Dendritic cell treated with granulocyte-macrophage colony-stimulating factor and Interleukin-4, amounts not matched to agents 40 ng/mL and 50 ng/mL, for 4 days (primary cell): Measurements from ENCODE around the gene HNRNPDL.
"Not testable (repeated sequence)": the region's sequence is repeated elsewhere in the genome, so short reads cannot be mapped to it uniquely, and the experiment has no call there.

ENCODE experiments used
- H3K27ac Mint-ChIP-seq: one replicate; pipeline ENCODE4 v1.8.0; 2022; ENCODE audit warnings: mild to moderate bottlenecking, mixed read lengths
- H3K27me3 Mint-ChIP-seq: one replicate; pipeline ENCODE4 v1.8.0; 2022; ENCODE audit warnings: mild to moderate bottlenecking, mixed read lengths
- H3K36me3 Mint-ChIP-seq: one replicate; pipeline ENCODE4 v1.8.0; 2022; ENCODE audit warnings: low read depth, mixed read lengths
- H3K4me1 Mint-ChIP-seq: one replicate; pipeline ENCODE4 v1.8.0; 2022; ENCODE audit warnings: low read depth, mixed read lengths
- H3K4me3 Mint-ChIP-seq: one replicate; pipeline ENCODE4 v1.8.0; 2022; ENCODE audit warnings: mild to moderate bottlenecking, moderate library complexity, mixed read lengths
- H3K9me3 Mint-ChIP-seq: one replicate; pipeline ENCODE4 v1.8.0; 2022; ENCODE audit warnings: mixed read lengths
- intact Hi-C: fragments of 100-400 bp; cut with micrococcal nuclease; formaldehyde crosslinking; loops from one replicate; pipeline ENCODE4 v1.15.0; 2022

The HNRNPDL gene

DNA sequence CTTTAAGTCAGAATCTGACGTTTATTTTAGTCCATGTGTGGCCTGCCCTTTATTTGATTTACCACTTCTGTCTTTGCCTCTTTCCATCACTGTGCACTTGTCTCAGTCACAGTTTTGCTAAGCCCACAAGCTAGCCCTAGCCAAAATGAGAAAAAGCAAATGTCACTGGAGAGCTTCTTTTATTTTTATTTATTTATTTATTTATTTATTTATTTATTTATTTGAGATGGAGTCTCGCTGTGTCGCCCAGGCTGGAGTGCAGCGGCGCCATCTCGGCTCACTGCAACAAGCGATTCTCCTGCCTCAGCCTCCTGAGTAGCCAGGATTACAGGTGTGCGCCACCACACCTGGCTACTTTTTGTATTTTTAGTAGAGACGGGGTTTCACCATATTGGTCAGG, 40.2 kb downstream of the HNRNPDL start:
- H3K27me3 Mint-ChIP-seq, H3K9me3 Mint-ChIP-seq, H3K4me3 Mint-ChIP-seq, H3K27ac Mint-ChIP-seq, intact Hi-C loops, H3K36me3 Mint-ChIP-seq, H3K4me1 Mint-ChIP-seq: not testable (repeated sequence)

GRCh38 chr4:82388405-82388804, 41.9 kb downstream of the HNRNPDL start:
- Mint-ChIP-seq H3K36me3 (no peaks in the 10 kb centered on the region), H3K9me3 (no peaks in the 10 kb centered on the region), H3K27ac (no peak overlapping the region), H3K4me1 (no peaks in the 10 kb centered on the region), H3K27me3 (no peaks in the 10 kb centered on the region), H3K4me3 (no peak overlapping the region)
- intact Hi-C loops = no loop called here

GRCh38 chr4:82386312-82386711, 44.0 kb downstream of the HNRNPDL start:
- H3K4me3 Mint-ChIP-seq, H3K27me3 Mint-ChIP-seq, H3K36me3 Mint-ChIP-seq, H3K9me3 Mint-ChIP-seq, H3K27ac Mint-ChIP-seq, intact Hi-C loops, H3K4me1 Mint-ChIP-seq: not testable (repeated sequence)

- intact Hi-C loops = no loop called here
- peaks cover 11% of the 10 kb centered on the region for H3K9me3 Mint-ChIP-seq
- no peak overlapping the region for H3K27ac Mint-ChIP-seq
- H3K4me1 Mint-ChIP-seq = peaks cover 2% of the 10 kb centered on the region
- no peaks in the 10 kb centered on the region for H3K27me3 Mint-ChIP-seq
- peaks cover 12% of the 10 kb centered on the region for H3K36me3 Mint-ChIP-seq
- H3K4me3 Mint-ChIP-seq = no peak overlapping the region
Observed at GRCh38 chr4:82382751-82383150, 47.5 kb downstream of the HNRNPDL start.

GRCh38 chr4:82381661-82382296, 48.5 kb downstream of the HNRNPDL start:
- intact Hi-C loops = no loop called here
- Mint-ChIP-seq H3K27ac (no peak overlapping the region), H3K36me3 (peaks cover 19% of the 10 kb centered on the region), H3K4me3 (no peak overlapping the region), H3K4me1 (peaks cover 8% of the 10 kb centered on the region), H3K9me3 (peaks cover 11% of the 10 kb centered on the region), H3K27me3 (no peaks in the 10 kb centered on the region)

GRCh38 chr4:82381235-82381634, 49.0 kb downstream of the HNRNPDL start:
- intact Hi-C loops = no loop called here
- H3K4me3 Mint-ChIP-seq = no peak overlapping the region
- H3K4me1 Mint-ChIP-seq = peaks cover 12% of the 10 kb centered on the region
- no peaks in the 10 kb centered on the region for H3K27me3 Mint-ChIP-seq
- H3K36me3 Mint-ChIP-seq = peaks cover 24% of the 10 kb centered on the region
- H3K27ac Mint-ChIP-seq = no peak overlapping the region
- H3K9me3 Mint-ChIP-seq = peaks cover 11% of the 10 kb centered on the region

DNA sequence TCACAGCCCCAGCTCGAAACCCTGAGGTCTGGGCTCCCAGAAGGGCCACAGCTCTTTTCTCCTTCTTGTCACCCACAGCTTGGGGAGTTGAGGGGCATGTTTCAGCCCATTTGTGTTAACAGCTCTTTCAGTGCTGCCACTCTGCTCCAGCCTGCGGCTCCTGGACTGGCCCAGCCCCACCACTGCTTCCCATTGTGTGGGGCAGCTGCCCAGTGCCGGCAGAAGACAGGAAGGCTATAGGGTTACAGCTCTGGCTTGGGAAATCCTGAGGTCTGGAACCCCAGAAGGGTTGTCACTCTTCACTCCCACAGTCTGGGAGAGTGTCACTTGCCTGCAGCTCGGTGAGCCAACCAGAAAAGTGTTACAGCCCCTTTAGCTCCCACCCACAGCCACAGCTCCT, 49.4 kb downstream of the HNRNPDL start:
- no peaks in the 10 kb centered on the region for H3K27me3 Mint-ChIP-seq
- peaks cover 11% of the 10 kb centered on the region for H3K9me3 Mint-ChIP-seq
- peaks cover 25% of the 10 kb centered on the region for H3K36me3 Mint-ChIP-seq
- intact Hi-C loops = no loop called here
- no peak overlapping the region for H3K27ac Mint-ChIP-seq
- no peak overlapping the region for H3K4me3 Mint-ChIP-seq
- peaks cover 16% of the 10 kb centered on the region for H3K4me1 Mint-ChIP-seq

- no peaks in the 10 kb centered on the region for H3K27me3 Mint-ChIP-seq
- H3K27ac Mint-ChIP-seq = no peak overlapping the region
- H3K36me3 Mint-ChIP-seq = peaks cover 25% of the 10 kb centered on the region
- H3K9me3 Mint-ChIP-seq = peaks cover 11% of the 10 kb centered on the region
- intact Hi-C loops = no loop called here
- H3K4me3 Mint-ChIP-seq = no peak overlapping the region
- H3K4me1 Mint-ChIP-seq = peaks cover 17% of the 10 kb centered on the region
Observed at GRCh38 chr4:82380344-82380743, 49.9 kb downstream of the HNRNPDL start.

- intact Hi-C loops = no loop called here
- peaks cover 7% of the 10 kb centered on the region for H3K9me3 Mint-ChIP-seq
- H3K4me1 Mint-ChIP-seq = peaks cover 25% of the 10 kb centered on the region
- H3K36me3 Mint-ChIP-seq = peaks cover 56% of the 10 kb centered on the region
- no peaks in the 10 kb centered on the region for H3K27me3 Mint-ChIP-seq
- no peak overlapping the region for H3K4me3 Mint-ChIP-seq
- no peak overlapping the region for H3K27ac Mint-ChIP-seq
Observed at GRCh38 chr4:82376109-82376508, 54.2 kb downstream of the HNRNPDL start.

- H3K36me3 Mint-ChIP-seq = peaks cover 64% of the 10 kb centered on the region
- H3K9me3 Mint-ChIP-seq = no peaks in the 10 kb centered on the region
- peaks cover 43% of the 10 kb centered on the region for H3K4me1 Mint-ChIP-seq
Observed at GRCh38 chr4:82373816-82374625, 56.2 kb downstream of the HNRNPDL start, which contains the start of gene HNRNPD. HNRNPD (minus strand) TSS chr4:82373991; CDS start chr4:82373678, 313 bp downstream.

GRCh38 chr4:82373486-82373815, 56.8 kb downstream of the HNRNPDL start:
- no peaks in the 10 kb centered on the region for H3K27me3 Mint-ChIP-seq
- H3K36me3 Mint-ChIP-seq = peaks cover 70% of the 10 kb centered on the region
- intact Hi-C loops = loop anchor here (2.0 to 5.0 kb wide), 3 partner anchors 527 to 901 kb away; partner anchors contain the start of genes LIN54, RASGEF1B and THAP9
- H3K4me3 Mint-ChIP-seq = peak overlapping the region; percentile 86
- no peaks in the 10 kb centered on the region for H3K9me3 Mint-ChIP-seq
- H3K27ac Mint-ChIP-seq = peak overlapping the region; percentile 97
- H3K4me1 Mint-ChIP-seq = peaks cover 48% of the 10 kb centered on the region

More at GRCh38 chr4:82373816-82374625, 56.2 kb downstream of the HNRNPDL start, which contains the start of gene HNRNPD:
- peak within 1 kb of the TSS; percentile 86 for H3K4me3 Mint-ChIP-seq
- intact Hi-C loops = loop anchor here (1.0 to 5.0 kb wide), 4 partner anchors 56 to 902 kb away; partner anchors contain the start of genes ENOPH1, HNRNPDL, LIN54 and RASGEF1B
- H3K27me3 Mint-ChIP-seq = no peaks in the 10 kb centered on the region
- peak within 1 kb of the TSS; percentile 97 for H3K27ac Mint-ChIP-seq
